Tibial artery (tissue), 4 donors: ENCODE data around the gene ANKHD1.

Source experiments
- DNase-seq, 2 donors: peaks; one replicate each; pipeline ENCODE4 v3.0.0-alpha.2; 2019
- H3K27ac ChIP-seq, 2 donors: fragments of 200-600 bp; sonication (generic) in 1 of 2; 1 replicate in 1 of 2; 2 replicates in 1 of 2; pipeline ENCODE4 v1.5.1; 2018 to 2019; ENCODE audit warnings: mild to moderate bottlenecking in 1 of 2
- H3K27me3 ChIP-seq, 2 donors: fragments of 200-600 bp; sonication (generic) in 1 of 2; one replicate each; pipeline versions ENCODE4 v1.5.1 to v1.6.0; 2016 to 2019
- H3K36me3 ChIP-seq, 3 donors: fragments of 200-600 bp; sonication (generic) in 2 of 3; one replicate each; pipeline ENCODE4 v1.5.1; 2016 to 2019; ENCODE audit warnings: mild to moderate bottlenecking in 2 of 3
- H3K4me1 ChIP-seq, 4 donors: fragments of 200-600 bp; sonication (generic) in 2 of 4; 1 replicate in 3 of 4; 2 replicates in 1 of 4; pipeline ENCODE4 v1.5.1; 2016 to 2019
- H3K4me3 ChIP-seq, 2 donors: fragments of 200-600 bp; sonication (generic) in 1 of 2; 1 replicate in 1 of 2; 2 replicates in 1 of 2; pipeline ENCODE4 v1.5.1; 2018 to 2019; ENCODE audit warnings: mild to moderate bottlenecking in 2 of 2
- H3K9me3 ChIP-seq, 3 donors: fragments of 200-600 bp; sonication (generic) in 1 of 3; one replicate each; pipeline ENCODE4 v1.5.1; 2016 to 2019
- intact Hi-C: fragments of 100-400 bp; cut with DNase I; formaldehyde crosslinking; loops from one replicate; pipeline ENCODE4 v1.15.0; 2023; ENCODE audit warnings: low total_unique reads
- TF ChIP-seq, protein P1 (sequence below), 2 experiments: fragments of 200-600 bp in 1 of 2; fragments of 450-650 bp in 1 of 2; IDR thresholded peaks; one replicate each; pipeline ENCODE4 v1.5.1; 2017 to 2019; ENCODE audit warnings: antibody characterized with exemption in 2 of 2, mild to moderate bottlenecking in 1 of 2, moderate library complexity in 1 of 2

Gene ANKHD1

DNA sequence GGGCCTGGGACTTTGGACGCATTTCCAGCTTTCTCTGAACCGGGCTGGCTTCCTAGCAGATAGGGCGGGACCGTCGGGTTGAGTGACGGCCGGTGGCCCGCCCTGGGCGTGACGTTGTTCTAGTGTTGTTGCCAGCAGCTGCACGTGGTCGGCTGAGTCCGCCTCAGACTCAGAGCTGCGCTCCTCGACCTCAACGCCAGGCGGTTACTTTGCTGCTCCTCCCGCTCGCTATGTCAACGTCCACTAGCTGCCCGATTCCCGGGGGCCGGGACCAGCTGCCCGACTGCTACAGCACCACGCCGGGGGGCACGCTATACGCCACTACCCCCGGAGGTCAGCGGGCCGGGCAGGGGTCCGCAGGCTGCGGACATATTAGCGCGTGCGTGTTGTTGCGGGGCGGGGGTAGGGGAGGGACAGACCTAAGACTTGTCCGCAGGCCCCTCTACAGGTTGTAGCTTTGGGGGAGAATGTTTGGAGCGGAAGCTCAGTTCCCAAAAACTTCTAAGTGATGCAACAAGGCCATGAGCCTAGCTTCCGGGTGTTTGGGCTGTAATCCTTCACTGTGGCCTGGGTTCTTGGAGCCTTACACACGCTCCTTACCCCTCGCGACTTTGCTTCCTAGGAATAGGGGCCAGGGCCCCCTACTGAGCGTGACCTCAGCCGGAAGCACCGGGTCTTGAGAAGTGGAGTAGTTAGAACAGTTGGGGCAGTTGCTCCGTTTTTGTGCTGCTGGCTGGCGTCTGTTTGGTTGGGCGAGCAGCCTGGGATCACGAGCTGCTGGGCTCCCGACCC lies 146.1 kb downstream of the ANKHD1 start, which contains the start of gene EIF4EBP3:
Gene EIF4EBP3, plus strand, starts transcription at position 155 of the 792 bp plus-strand sequence. Its CDS starts 76 bp downstream, at position 231.
- H3K36me3 ChIP-seq, result peaks cover 12 to 57% (median 48%) of the 10 kb centered on the region in 3 donors
- peak within 1 kb of the TSS; percentile 93 to 99 for H3K27ac ChIP-seq
- H3K4me1 ChIP-seq, result peaks cover 13 to 28% (median 25%) of the 10 kb centered on the region in 4 donors
- peak within 1 kb of the TSS; percentile 58 to 80 for H3K4me3 ChIP-seq
- no peaks in the 10 kb centered on the region for H3K27me3 ChIP-seq
- peak; percentile 97 to 99 for DNase-seq
- TF ChIP-seq, protein P1, sequence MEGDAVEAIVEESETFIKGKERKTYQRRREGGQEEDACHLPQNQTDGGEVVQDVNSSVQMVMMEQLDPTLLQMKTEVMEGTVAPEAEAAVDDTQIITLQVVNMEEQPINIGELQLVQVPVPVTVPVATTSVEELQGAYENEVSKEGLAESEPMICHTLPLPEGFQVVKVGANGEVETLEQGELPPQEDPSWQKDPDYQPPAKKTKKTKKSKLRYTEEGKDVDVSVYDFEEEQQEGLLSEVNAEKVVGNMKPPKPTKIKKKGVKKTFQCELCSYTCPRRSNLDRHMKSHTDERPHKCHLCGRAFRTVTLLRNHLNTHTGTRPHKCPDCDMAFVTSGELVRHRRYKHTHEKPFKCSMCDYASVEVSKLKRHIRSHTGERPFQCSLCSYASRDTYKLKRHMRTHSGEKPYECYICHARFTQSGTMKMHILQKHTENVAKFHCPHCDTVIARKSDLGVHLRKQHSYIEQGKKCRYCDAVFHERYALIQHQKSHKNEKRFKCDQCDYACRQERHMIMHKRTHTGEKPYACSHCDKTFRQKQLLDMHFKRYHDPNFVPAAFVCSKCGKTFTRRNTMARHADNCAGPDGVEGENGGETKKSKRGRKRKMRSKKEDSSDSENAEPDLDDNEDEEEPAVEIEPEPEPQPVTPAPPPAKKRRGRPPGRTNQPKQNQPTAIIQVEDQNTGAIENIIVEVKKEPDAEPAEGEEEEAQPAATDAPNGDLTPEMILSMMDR (IDR thresholded peaks at IDR 0.05), result peak; percentile 69 to 93
- intact Hi-C loops, result loop anchor here (5.0 to 10.0 kb wide), 2 partner anchors 100 to 147 kb away; partner anchors contain the start of genes HARS1, HARS2, IK and NDUFA2
- no peaks in the 10 kb centered on the region for H3K9me3 ChIP-seq

DNA sequence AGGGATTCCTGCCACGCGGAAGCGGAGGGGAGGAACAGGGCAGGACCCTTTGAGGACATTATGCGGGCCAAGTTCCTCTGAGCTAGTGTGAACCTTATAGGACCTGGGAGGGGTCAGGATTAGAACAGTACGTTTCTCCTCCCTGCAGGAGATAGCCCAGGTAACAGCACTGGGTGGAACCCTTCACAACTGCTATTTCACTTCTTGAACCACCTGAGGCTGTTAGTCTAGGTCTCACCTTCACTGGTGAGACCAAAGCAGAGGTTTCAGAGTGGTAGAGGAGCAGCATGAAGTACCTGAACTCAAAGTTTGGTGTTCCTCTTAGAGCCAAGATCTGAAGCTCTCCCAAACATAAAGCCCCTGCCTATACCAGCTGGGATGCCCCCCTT lies 146.7 kb downstream of the ANKHD1 start:
- TF ChIP-seq, protein P1 (IDR thresholded peaks at IDR 0.05), result no peak
- H3K4me3 ChIP-seq, result peak overlapping the region; percentile 58 to 80
- H3K36me3 ChIP-seq, result peaks cover 12 to 51% (median 45%) of the 10 kb centered on the region in 3 donors
- H3K9me3 ChIP-seq, result no peaks in the 10 kb centered on the region
- no peaks in the 10 kb centered on the region for H3K27me3 ChIP-seq
- peak overlapping the region; percentile 93 to 99 for H3K27ac ChIP-seq
- no peak for DNase-seq
- peaks cover 13 to 28% (median 25%) of the 10 kb centered on the region in 4 donors for H3K4me1 ChIP-seq
- intact Hi-C loops, result loop anchor here (5.0 to 10.0 kb wide), 2 partner anchors 99 to 147 kb away; partner anchors contain the start of genes HARS1, HARS2, IK and NDUFA2

DNA sequence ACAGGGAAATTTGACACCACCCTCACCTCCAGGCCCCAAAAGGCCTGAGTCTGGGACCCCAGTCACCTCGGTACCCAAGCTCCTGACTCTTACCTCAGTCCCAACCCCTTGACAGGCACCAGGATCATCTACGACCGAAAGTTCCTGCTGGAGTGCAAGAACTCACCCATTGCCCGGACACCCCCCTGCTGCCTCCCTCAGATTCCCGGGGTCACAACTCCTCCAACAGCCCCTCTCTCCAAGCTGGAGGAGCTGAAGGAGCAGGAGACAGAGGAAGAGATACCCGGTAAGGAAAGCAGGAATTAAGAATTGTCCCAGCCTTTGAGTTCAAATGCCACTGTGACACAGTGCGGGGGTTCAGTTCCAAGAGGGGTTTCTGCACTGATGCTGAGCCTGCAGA lies 147.2 kb downstream of the ANKHD1 start:
- DNase-seq, result no peak
- TF ChIP-seq, protein P1 (IDR thresholded peaks at IDR 0.05), result no peak
- Histone ChIP-seq H3K9me3 (no peaks in the 10 kb centered on the region), H3K4me1 (peaks cover 13 to 28% (median 25%) of the 10 kb centered on the region in 4 donors), H3K27ac (peak overlapping the region; percentile 93 to 99), H3K4me3 (peak overlapping the region; percentile 58 to 80), H3K27me3 (no peaks in the 10 kb centered on the region), H3K36me3 (peaks cover 12 to 46% (median 41%) of the 10 kb centered on the region in 3 donors)
- intact Hi-C loops, result loop anchor here (5.0 to 10.0 kb wide), 2 partner anchors 99 to 146 kb away; partner anchors contain the start of genes HARS1, HARS2, IK and NDUFA2

DNA sequence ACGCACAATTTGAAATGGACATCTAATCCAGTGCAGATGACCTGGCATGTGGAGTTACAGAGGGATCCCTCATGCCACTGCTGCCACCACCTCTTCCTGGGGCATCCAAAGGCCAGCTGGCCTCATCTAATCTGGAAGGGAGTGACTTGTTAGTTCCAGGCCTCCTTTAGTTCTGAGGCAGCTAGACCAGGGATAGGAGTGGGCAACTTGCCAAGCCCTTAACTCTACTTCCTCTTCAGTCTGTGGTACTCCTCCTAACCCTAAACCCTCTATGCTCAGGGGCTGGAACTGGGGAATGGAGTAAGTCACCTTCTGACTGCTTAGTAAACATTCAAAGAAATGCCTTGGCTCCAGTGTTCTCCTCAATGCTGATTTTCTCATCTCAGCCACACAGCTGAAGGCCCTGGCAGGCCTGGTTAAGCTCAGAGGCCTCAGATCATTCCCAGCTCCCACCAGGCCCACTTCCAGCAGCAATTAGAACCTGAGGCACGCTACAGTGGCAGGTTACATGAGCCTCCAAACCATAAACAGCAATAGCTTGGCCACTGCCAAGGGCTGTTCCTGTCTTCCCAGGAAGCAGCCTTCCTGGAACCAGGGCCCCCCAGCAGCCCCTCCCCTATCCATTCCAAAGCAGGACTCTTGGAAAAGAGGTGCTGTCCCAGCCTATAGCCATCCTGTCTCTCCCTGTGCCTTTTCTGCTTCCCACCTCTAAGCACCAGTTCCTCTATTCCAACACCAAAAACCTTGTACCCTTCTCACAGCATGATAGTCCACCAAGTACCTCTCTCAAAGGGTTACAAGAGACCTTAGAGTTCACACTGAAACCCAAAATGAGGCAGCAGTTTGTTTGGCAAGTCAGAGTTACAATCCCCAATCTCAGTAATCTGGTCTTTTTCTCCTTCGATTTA lies 147.9 kb downstream of the ANKHD1 start:
- no peaks in the 10 kb centered on the region for H3K27me3 ChIP-seq
- peak in 1 of 2 donors; percentile 56 for DNase-seq
- intact Hi-C loops, result loop anchor here (5.0 to 10.0 kb wide), 2 partner anchors 98 to 145 kb away; partner anchors contain the start of genes HARS1, HARS2, IK and NDUFA2

More for the DNA sequence above, 147.9 kb downstream of the ANKHD1 start:
- Histone ChIP-seq H3K36me3 (peaks cover 12 to 39% (median 34%) of the 10 kb centered on the region in 3 donors), H3K4me1 (peaks cover 13 to 34% (median 27%) of the 10 kb centered on the region in 4 donors), H3K27ac (peak overlapping the region; percentile 93 to 99), H3K9me3 (no peaks in the 10 kb centered on the region), H3K4me3 (no peak overlapping the region)
- TF ChIP-seq, protein P1 (IDR thresholded peaks at IDR 0.05), result no peak
